Stimulated activated memory B cell treated with anti-CD40 and anti-IgM and Interleukin-4, amounts not matched to agents 10 μg/mL and 1 μg/mL and 100 μg/mL, for 72 hours (primary cell): ENCODE data around the gene COMTD1.

Experiments
- ATAC-seq: fragments of 150-1000 bp; cut with Tn5 transposase; 2 replicates; pipeline ENCODE4 v1.10.0; 2021
- H3K27ac Mint-ChIP-seq: one replicate; pipeline ENCODE4 v1.8.0; 2022; ENCODE audit warnings: mild to moderate bottlenecking, mixed read lengths
- H3K27me3 Mint-ChIP-seq: one replicate; pipeline ENCODE4 v1.8.0; 2022; ENCODE audit warnings: mixed read lengths
- H3K36me3 Mint-ChIP-seq: one replicate; pipeline ENCODE4 v1.8.0; 2022; ENCODE audit warnings: mixed read lengths
- H3K4me1 Mint-ChIP-seq: one replicate; pipeline ENCODE4 v1.8.0; 2022; ENCODE audit warnings: mixed read lengths
- H3K4me3 Mint-ChIP-seq: one replicate; pipeline ENCODE4 v1.8.0; 2022; ENCODE audit warnings: mild to moderate bottlenecking, moderate library complexity, mixed read lengths
- H3K9me3 Mint-ChIP-seq: one replicate; pipeline ENCODE4 v1.8.0; 2022; ENCODE audit warnings: mixed read lengths

The COMTD1 gene

GRCh38 chr10:75254739-75255138 is 19.0 kb upstream of the COMTD1 start:
- Mint-ChIP-seq H3K27me3 (no peaks in the 10 kb centered on the region), H3K36me3 (peaks cover 5% of the 10 kb centered on the region), H3K27ac (no peak overlapping the region), H3K4me3 (no peak overlapping the region), H3K4me1 (no peaks in the 10 kb centered on the region), H3K9me3 (peaks cover 7% of the 10 kb centered on the region)
- no peak for ATAC-seq

DNA sequence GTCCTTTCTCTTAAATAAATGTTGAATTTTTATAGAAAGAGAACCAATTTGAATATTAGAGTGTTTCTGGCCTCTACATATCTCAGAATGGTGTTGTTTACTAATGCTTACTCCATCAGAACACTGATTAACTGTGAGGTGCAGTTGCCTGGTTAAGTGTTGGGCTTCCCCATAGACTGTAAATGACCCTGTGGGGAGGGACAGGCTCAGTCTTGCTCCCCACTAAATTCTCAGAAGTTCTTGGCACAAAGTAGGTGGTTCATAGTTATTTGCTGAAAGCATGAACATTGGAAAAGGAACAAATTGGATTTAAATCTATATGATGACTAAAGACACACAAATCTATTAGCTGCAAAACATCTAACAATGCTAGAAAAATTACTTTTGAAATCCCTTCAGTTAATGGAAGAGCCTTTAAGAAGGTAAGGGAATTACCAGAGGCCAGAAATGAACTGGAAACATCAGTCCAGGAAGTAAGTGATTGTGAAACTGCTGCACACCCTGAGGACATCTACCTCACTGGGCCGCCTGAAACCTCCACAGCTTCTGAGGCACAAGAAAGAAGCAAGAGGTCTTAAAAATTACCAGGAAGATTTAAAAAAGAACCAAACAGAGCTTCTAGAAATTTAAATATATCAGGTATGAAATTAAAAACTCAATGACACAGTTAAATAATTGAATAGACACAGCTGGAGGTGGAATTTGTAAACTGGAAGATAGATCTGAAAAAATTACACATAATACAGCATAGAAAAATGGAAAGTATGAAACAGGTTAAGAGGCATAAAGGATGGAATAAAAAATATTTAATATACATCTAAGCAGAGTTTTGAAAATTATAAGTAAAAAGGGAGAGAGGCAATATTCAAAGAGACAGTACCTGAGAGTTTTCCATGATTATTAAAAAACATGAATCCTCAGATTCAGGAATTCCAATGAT is 17.8 kb upstream of the COMTD1 start:
- ATAC-seq = no peak
- H3K27me3 Mint-ChIP-seq = peaks cover 9% of the 10 kb centered on the region
- H3K27ac Mint-ChIP-seq = no peak overlapping the region
- H3K4me3 Mint-ChIP-seq = no peak overlapping the region
- H3K4me1 Mint-ChIP-seq = no peaks in the 10 kb centered on the region
- H3K9me3 Mint-ChIP-seq = peaks cover 7% of the 10 kb centered on the region
- H3K36me3 Mint-ChIP-seq = peaks cover 5% of the 10 kb centered on the region

- peaks cover 7% of the 10 kb centered on the region for H3K9me3 Mint-ChIP-seq
- no peaks in the 10 kb centered on the region for H3K4me1 Mint-ChIP-seq
- ATAC-seq = no peak
- H3K27ac Mint-ChIP-seq = no peak overlapping the region
- no peak overlapping the region for H3K4me3 Mint-ChIP-seq
- H3K36me3 Mint-ChIP-seq = peaks cover 5% of the 10 kb centered on the region
- H3K27me3 Mint-ChIP-seq = peaks cover 19% of the 10 kb centered on the region
These were observed 15.2 kb upstream of the COMTD1 start for GRCh38 chr10:75250934-75251333.

GRCh38 chr10:75247797-75248196 is 12.0 kb upstream of the COMTD1 start:
- no peak overlapping the region for H3K4me3 Mint-ChIP-seq
- ATAC-seq = no peak
- no peaks in the 10 kb centered on the region for H3K4me1 Mint-ChIP-seq
- H3K9me3 Mint-ChIP-seq = peaks cover 4% of the 10 kb centered on the region
- H3K27ac Mint-ChIP-seq = no peak overlapping the region
- peaks cover 5% of the 10 kb centered on the region for H3K36me3 Mint-ChIP-seq
- H3K27me3 Mint-ChIP-seq = peaks cover 19% of the 10 kb centered on the region

- Mint-ChIP-seq H3K27ac (no peak overlapping the region), H3K4me1 (no peaks in the 10 kb centered on the region), H3K36me3 (no peaks in the 10 kb centered on the region), H3K4me3 (no peak overlapping the region), H3K27me3 (peaks cover 19% of the 10 kb centered on the region), H3K9me3 (no peaks in the 10 kb centered on the region)
- no peak for ATAC-seq
These were observed 10.7 kb upstream of the COMTD1 start for GRCh38 chr10:75246506-75246905.

GRCh38 chr10:75245354-75246250 is 9.8 kb upstream of the COMTD1 start:
- H3K4me1 Mint-ChIP-seq = no peaks in the 10 kb centered on the region
- no peaks in the 10 kb centered on the region for H3K9me3 Mint-ChIP-seq
- H3K36me3 Mint-ChIP-seq = no peaks in the 10 kb centered on the region
- H3K27me3 Mint-ChIP-seq = peaks cover 19% of the 10 kb centered on the region
- no peak overlapping the region for H3K27ac Mint-ChIP-seq
- no peak overlapping the region for H3K4me3 Mint-ChIP-seq
- ATAC-seq = no peak

DNA sequence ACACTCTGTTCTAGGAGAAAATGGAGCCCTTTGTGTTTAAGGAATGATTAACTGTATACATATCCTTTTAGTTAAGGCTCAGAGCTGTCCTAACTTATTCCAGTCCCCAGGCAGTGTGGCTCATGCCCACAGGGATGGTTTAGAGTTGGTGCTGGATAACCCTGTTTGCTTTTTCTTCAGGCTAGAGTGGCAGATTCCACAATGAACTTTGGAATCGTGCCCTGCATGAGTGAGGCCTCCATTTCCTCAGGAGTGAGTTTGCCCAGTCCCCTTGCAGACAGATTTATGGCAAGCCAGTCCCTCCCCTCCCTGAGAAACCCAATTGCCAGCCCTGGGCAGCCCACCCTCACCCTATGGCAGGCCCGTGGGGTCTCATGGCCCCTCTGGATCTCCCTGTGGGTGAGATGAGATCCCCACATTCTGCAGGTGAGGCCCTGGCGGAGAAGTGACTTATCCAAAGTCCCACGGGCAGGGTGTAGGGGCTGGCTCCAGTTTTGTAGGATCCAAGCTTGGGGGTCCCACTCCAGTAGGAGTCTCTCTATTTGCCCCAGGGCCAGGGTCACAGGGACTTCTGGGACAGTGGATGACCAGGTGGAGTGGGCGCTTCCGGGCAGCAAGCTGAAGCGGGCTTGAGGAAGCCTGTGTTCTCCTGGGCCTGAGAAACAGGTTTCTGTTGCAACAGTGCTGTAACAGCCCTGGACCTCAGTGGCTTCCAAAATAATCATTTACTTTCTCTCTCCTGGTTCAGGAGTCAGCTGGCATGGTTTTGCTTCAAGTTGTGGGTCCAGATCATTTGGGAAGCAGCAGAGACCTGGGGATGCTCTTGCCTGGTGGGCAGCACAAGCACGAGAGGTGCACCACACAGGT is 9.0 kb upstream of the COMTD1 start:
- Mint-ChIP-seq H3K36me3 (no peaks in the 10 kb centered on the region), H3K27me3 (peaks cover 19% of the 10 kb centered on the region), H3K27ac (no peak overlapping the region), H3K9me3 (no peaks in the 10 kb centered on the region), H3K4me3 (no peak overlapping the region), H3K4me1 (no peaks in the 10 kb centered on the region)
- ATAC-seq = no peak

GRCh38 chr10:75243426-75243825 is 7.7 kb upstream of the COMTD1 start:
- Mint-ChIP-seq H3K36me3 (no peaks in the 10 kb centered on the region), H3K27ac (no peak overlapping the region), H3K27me3 (peaks cover 8% of the 10 kb centered on the region), H3K4me1 (no peaks in the 10 kb centered on the region), H3K4me3 (no peak overlapping the region), H3K9me3 (no peaks in the 10 kb centered on the region)
- no peak for ATAC-seq

DNA sequence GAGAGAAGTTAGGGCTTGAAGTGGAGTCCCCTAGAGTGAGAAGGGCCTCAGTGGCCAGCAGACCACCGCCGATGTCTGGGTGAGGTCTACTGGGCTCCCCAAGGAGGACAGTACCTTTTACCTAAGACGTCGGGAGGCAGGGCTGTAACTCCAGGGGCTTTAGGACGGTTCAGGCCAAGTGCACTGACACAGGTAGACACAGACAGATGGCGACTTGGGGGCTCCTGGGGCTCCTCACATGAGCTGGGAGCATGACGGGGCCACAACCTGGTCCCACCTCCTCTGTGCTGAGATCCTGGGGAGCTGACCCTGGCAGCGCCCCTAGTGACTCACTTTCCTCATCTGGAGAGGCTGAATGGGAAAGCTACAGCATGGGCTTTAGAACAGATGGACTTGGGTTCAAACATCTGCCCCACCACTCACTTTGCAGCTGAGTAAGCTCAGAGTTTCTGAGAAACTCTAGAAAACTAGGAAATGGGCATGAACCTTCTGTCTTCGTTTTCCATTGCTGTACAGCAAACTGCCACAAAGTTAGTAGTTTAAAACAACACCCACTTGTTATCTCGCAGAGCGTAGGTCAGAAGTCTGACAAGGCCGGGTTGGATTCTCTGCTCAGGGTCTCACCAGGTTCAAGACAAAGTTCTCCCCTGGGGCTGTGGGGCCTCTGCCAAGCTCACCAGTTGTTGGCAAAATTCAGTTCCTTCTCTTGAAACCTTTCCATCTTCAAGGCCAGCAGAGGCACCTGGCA is 4.7 kb upstream of the COMTD1 start:
- Mint-ChIP-seq H3K9me3 (no peaks in the 10 kb centered on the region), H3K4me1 (peaks cover 6% of the 10 kb centered on the region), H3K27me3 (no peaks in the 10 kb centered on the region), H3K27ac (no peak overlapping the region), H3K4me3 (no peak overlapping the region), H3K36me3 (no peaks in the 10 kb centered on the region)
- ATAC-seq = no peak

- H3K36me3 Mint-ChIP-seq = no peaks in the 10 kb centered on the region
- H3K27ac Mint-ChIP-seq = no peak overlapping the region
- H3K4me3 Mint-ChIP-seq = no peak overlapping the region
These were observed 3.5 kb upstream of the COMTD1 start for GRCh38 chr10:75239096-75239790.

DNA sequence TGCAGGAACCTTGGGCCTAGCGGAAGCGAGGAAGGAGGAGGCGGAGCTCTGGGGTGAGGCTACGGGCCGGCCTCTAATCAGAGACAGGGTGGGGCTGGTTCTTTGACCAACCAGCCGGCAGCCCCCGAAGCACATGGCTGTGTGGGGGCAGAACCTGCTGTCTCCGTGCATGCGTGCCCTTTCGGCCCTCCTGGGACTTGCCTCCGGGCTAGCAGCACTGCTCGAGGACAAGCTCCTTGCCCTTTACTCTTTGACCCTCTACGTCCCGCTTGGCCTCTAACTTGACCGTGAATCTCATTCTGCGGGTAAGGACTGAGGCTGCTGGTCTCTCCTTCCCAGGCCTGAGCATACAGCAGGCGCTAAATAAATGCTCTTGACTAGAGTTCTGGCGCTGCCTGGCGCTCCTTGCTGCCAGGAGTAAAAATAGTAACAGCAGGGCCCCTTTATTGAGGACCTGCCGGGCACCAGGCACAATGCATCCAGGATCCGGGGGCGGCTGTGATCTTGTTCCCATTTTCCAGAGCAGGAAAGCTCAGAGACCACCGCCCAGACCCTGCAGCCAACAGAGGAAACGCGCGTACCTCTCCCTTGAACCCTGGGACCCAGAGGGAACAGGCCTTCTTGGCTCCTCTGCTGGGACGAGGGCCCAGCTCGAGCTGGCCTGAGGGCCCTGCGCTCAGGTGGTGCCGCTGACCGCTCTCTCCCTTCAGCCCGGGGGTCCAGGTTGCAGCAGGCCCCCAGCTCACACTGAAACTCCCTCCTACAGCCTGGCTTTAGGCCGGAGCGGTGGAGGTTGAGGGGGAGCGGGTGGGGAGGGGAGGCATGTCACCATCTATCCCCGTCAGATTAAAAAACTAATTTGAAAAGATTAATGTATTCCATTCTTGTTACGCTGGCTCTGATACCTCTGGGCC is 2.7 kb upstream of the COMTD1 start:
- ATAC-seq = no peak
- H3K4me3 Mint-ChIP-seq = no peak overlapping the region
- H3K4me1 Mint-ChIP-seq = peaks cover 10% of the 10 kb centered on the region
- H3K9me3 Mint-ChIP-seq = no peaks in the 10 kb centered on the region
- H3K36me3 Mint-ChIP-seq = no peaks in the 10 kb centered on the region
- H3K27me3 Mint-ChIP-seq = no peaks in the 10 kb centered on the region
- no peak overlapping the region for H3K27ac Mint-ChIP-seq

More at GRCh38 chr10:75239096-75239790, 3.5 kb upstream of the COMTD1 start:
- peaks cover 6% of the 10 kb centered on the region for H3K4me1 Mint-ChIP-seq
- H3K9me3 Mint-ChIP-seq = no peaks in the 10 kb centered on the region
- ATAC-seq = no peak
- H3K27me3 Mint-ChIP-seq = no peaks in the 10 kb centered on the region

- ATAC-seq = no peak
- Mint-ChIP-seq H3K4me1 (peaks cover 14% of the 10 kb centered on the region), H3K9me3 (no peaks in the 10 kb centered on the region), H3K27ac (peak overlapping the region; percentile 22), H3K36me3 (peaks cover 10% of the 10 kb centered on the region), H3K27me3 (no peaks in the 10 kb centered on the region), H3K4me3 (peak overlapping the region; percentile 79)
These were observed 545 bp upstream of the COMTD1 start for GRCh38 chr10:75236178-75236825.
